NCI-H526 (cell line): Measurements from ENCODE around the gene EDDM13.
A peak's percentile ranks its signal among the peaks of the same experiment; 100 is the strongest.
"Not testable (repeated sequence)": the region's sequence is repeated elsewhere in the genome, so short reads cannot be mapped to it uniquely, and the experiment has no call there.

Experiments
- DNase-seq, 2 experiments: peaks; one replicate each; lab custom pipeline; 2025; lab: John Stamatoyannopoulos, UW

Gene EDDM13

GRCh38 chr19:56272161-56272798 is at the start of gene EDDM13:
Gene EDDM13, plus strand, starts transcription at chr19:56272748. Its CDS starts 87 bp downstream, at chr19:56272835.
- no peak for DNase-seq

- no peak for DNase-seq
These were observed 49.6 kb upstream of the EDDM13 start for GRCh38 chr19:56222901-56223300.

GRCh38 chr19:56223481-56223880 is 49.1 kb upstream of the EDDM13 start:
- no peak for DNase-seq

GRCh38 chr19:56245121-56245740 is 27.3 kb upstream of the EDDM13 start:
- no peak for DNase-seq

- DNase-seq: not testable (repeated sequence)
These were observed 26.8 kb upstream of the EDDM13 start for GRCh38 chr19:56245764-56246163.

- DNase-seq: not testable (repeated sequence)
These were observed 23.7 kb upstream of the EDDM13 start for GRCh38 chr19:56248736-56249338.

GRCh38 chr19:56252699-56253422 is 19.7 kb upstream of the EDDM13 start:
- DNase-seq: peak; percentile 59 to 87

GRCh38 chr19:56253737-56254136 is 18.8 kb upstream of the EDDM13 start:
- DNase-seq: peak; percentile 43 to 83

GRCh38 chr19:56258272-56258671 is 14.3 kb upstream of the EDDM13 start:
- DNase-seq: no peak

GRCh38 chr19:56261145-56261544 is 11.4 kb upstream of the EDDM13 start:
- DNase-seq: no peak

GRCh38 chr19:56261932-56262331 is 10.6 kb upstream of the EDDM13 start:
- DNase-seq: not testable (repeated sequence)

- DNase-seq: no peak
These were observed 9.2 kb upstream of the EDDM13 start for GRCh38 chr19:56263319-56263718.

GRCh38 chr19:56266051-56266450 is 6.5 kb upstream of the EDDM13 start:
- DNase-seq: no peak

- DNase-seq: no peak
These were observed 3.2 kb upstream of the EDDM13 start for GRCh38 chr19:56269348-56269747.

- no peak for DNase-seq
These were observed 1.9 kb upstream of the EDDM13 start for GRCh38 chr19:56270676-56271075.

- no peak for DNase-seq
These were observed 1.4 kb upstream of the EDDM13 start for GRCh38 chr19:56271151-56271550.

GRCh38 chr19:56273563-56274117 is 1.1 kb downstream of the EDDM13 start:
- DNase-seq: no peak

GRCh38 chr19:56282809-56283208 is 10.3 kb downstream of the EDDM13 start:
- no peak for DNase-seq

GRCh38 chr19:56284746-56285145 is 12.2 kb downstream of the EDDM13 start:
- DNase-seq: no peak

GRCh38 chr19:56290104-56290503 is 17.6 kb downstream of the EDDM13 start:
- DNase-seq: no peak

GRCh38 chr19:56291867-56292266 is 19.3 kb downstream of the EDDM13 start:
- no peak for DNase-seq

- DNase-seq: no peak
These were observed 22.0 kb downstream of the EDDM13 start for GRCh38 chr19:56294549-56294948.
